Osteocyte (in vitro differentiated cells): ENCODE measurements around the gene STAMBPL1. TPM values are rescaled to one million over a fixed set of nuclear protein-coding genes. Genes with fewer than 3 reads are reported as not detected.

Experiments
- DNase-seq: peaks from one replicate; pipeline ENCODE4 v3.0.0; 2021; ENCODE audit warnings: mixed read lengths; ENCODE audit not compliant: unreplicated experiment; ENCODE audit errors: extremely low spot score
- H3K27ac Mint-ChIP-seq: one replicate; pipeline ENCODE4 v1.8.0; 2021; ENCODE audit warnings: mild to moderate bottlenecking, mixed read lengths; ENCODE audit not compliant: unreplicated experiment
- H3K27me3 Mint-ChIP-seq: one replicate; pipeline ENCODE4 v1.8.0; 2021; ENCODE audit warnings: mixed read lengths; ENCODE audit not compliant: unreplicated experiment
- H3K36me3 Mint-ChIP-seq: one replicate; pipeline ENCODE4 v1.8.0; 2021; ENCODE audit warnings: mixed read lengths; ENCODE audit not compliant: unreplicated experiment
- H3K4me1 Mint-ChIP-seq: one replicate; pipeline ENCODE4 v1.8.0; 2021; ENCODE audit warnings: mixed read lengths; ENCODE audit not compliant: unreplicated experiment
- H3K4me3 Mint-ChIP-seq: one replicate; pipeline ENCODE4 v1.8.0; 2021; ENCODE audit warnings: mild to moderate bottlenecking, moderate library complexity, mixed read lengths; ENCODE audit not compliant: unreplicated experiment
- H3K9me3 Mint-ChIP-seq: one replicate; pipeline ENCODE4 v1.8.0; 2021; ENCODE audit warnings: mixed read lengths; ENCODE audit not compliant: unreplicated experiment
- CTCF ChIP-seq: fragments of 200-600 bp; sonication (generic); IDR thresholded peaks from 2 replicates; pipeline ENCODE4 v1.5.0; 2021; ENCODE audit warnings: antibody characterized with exemption, mild to moderate bottlenecking, moderate library complexity
- total RNA-seq: library from RNA; stranded (reverse); gene quantifications from 2 replicates; pipeline ENCODE4 v1.2.1, GENCODE V29; 2021

The STAMBPL1 gene
- total RNA-seq, 1 donor from 2014 or later: 4.8 TPM

DNA sequence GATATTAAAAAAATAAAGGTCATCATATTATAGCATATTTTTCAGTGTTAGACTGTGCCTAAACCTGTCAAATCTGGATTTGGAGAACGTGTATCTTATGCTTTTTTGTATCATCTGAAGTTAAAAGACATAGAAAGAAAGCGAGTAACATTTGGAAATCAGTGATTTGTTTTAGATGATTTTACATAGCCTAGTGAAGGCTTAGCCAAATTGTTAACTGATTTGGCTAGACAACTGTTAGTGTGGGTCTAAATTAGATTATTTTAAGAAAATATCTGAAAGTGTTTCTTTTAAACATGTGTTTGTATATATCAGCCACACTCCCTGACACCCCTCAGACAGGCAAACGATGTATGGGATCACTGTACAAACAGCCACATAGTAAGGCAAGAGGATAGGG, 36.9 kb downstream of the STAMBPL1 start:
- TF ChIP-seq CTCF: no peak
- no peaks in the 10 kb centered on the region for H3K27me3 Mint-ChIP-seq
- no peak overlapping the region for H3K4me3 Mint-ChIP-seq
- peaks cover 17% of the 10 kb centered on the region for H3K4me1 Mint-ChIP-seq
- no peaks in the 10 kb centered on the region for H3K9me3 Mint-ChIP-seq
- no peak overlapping the region for H3K27ac Mint-ChIP-seq
- H3K36me3 Mint-ChIP-seq: peaks cover 3% of the 10 kb centered on the region
- no peak for DNase-seq

- Mint-ChIP-seq H3K27ac (no peak overlapping the region), H3K36me3 (peaks cover 3% of the 10 kb centered on the region), H3K9me3 (no peaks in the 10 kb centered on the region), H3K4me1 (peaks cover 17% of the 10 kb centered on the region), H3K27me3 (no peaks in the 10 kb centered on the region), H3K4me3 (no peak overlapping the region)
- no peak for DNase-seq
- no peak for TF ChIP-seq CTCF
Measured at GRCh38 chr10:88918191-88918905, 38.3 kb downstream of the STAMBPL1 start.

- Mint-ChIP-seq H3K27ac (no peak overlapping the region), H3K27me3 (no peaks in the 10 kb centered on the region), H3K36me3 (peaks cover 3% of the 10 kb centered on the region), H3K4me1 (peaks cover 21% of the 10 kb centered on the region), H3K4me3 (no peak overlapping the region), H3K9me3 (no peaks in the 10 kb centered on the region)
- TF ChIP-seq CTCF: no peak
- no peak for DNase-seq
Measured at GRCh38 chr10:88919041-88919440, 39.0 kb downstream of the STAMBPL1 start.

DNA sequence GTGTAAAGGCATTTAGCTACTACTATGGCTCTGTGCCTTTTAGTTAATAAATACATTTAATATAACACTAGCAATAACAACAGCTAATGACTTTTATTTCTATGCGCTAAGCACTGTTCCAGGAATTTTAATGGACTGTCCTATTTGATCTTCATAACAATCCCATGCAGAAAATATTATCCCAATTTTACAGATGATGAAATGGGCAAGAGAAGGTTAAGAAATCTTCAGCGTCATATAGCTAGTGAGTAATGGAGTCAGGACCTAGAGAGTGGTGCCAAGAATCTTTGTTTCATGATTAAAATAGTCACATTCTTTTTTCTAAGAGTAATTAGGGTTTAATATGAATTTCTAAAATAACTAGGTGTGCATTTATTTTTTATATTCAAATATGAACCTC, 40.2 kb downstream of the STAMBPL1 start:
- Mint-ChIP-seq H3K9me3 (no peaks in the 10 kb centered on the region), H3K4me3 (no peak overlapping the region), H3K36me3 (peaks cover 6% of the 10 kb centered on the region), H3K27me3 (no peaks in the 10 kb centered on the region), H3K27ac (no peak overlapping the region), H3K4me1 (peaks cover 21% of the 10 kb centered on the region)
- DNase-seq: no peak
- TF ChIP-seq CTCF: no peak

- no peak for DNase-seq
- no peak for TF ChIP-seq CTCF
- no peaks in the 10 kb centered on the region for H3K27me3 Mint-ChIP-seq
- H3K4me1 Mint-ChIP-seq: peaks cover 17% of the 10 kb centered on the region
- no peak overlapping the region for H3K27ac Mint-ChIP-seq
- H3K9me3 Mint-ChIP-seq: no peaks in the 10 kb centered on the region
- no peak overlapping the region for H3K4me3 Mint-ChIP-seq
- peaks cover 6% of the 10 kb centered on the region for H3K36me3 Mint-ChIP-seq
Measured at GRCh38 chr10:88920986-88921593, 41.0 kb downstream of the STAMBPL1 start.
